Adrenal gland (tissue), 12 donors: ENCODE measurements around the gene ATF3. TPM values are rescaled to one million over a fixed set of nuclear protein-coding genes. Genes with fewer than 3 reads are reported as not detected.

Source experiments
- DNase-seq, 7 donors: peaks; one replicate each; pipeline ENCODE4 v3.0.0-alpha.2; 2019 to 2020
- H3K27ac ChIP-seq, 5 donors: fragments of 200-600 bp; sonication (generic) in 4 of 5; 1 replicate in 3 of 5; 2 replicates in 2 of 5; pipeline versions ENCODE4 v1.5.1 to v1.8.0; 2016 to 2020; ENCODE audit warnings: mild to moderate bottlenecking in 1 of 5
- H3K27me3 ChIP-seq: fragments of 200-600 bp; 2 replicates; pipeline ENCODE4 v1.8.0; 2021
- H3K36me3 ChIP-seq, 2 donors: fragments of 200-600 bp; replicated peaks in 1 of 2; 1 replicate in 1 of 2; 2 replicates in 1 of 2; pipeline versions ENCODE4 v1.5.1 to v1.8.0; 2018 to 2022
- H3K4me1 ChIP-seq, 2 donors: fragments of 200-600 bp; replicated peaks in 1 of 2; 1 replicate in 1 of 2; 2 replicates in 1 of 2; pipeline versions ENCODE4 v1.5.1 to v1.8.0; 2018 to 2021
- H3K4me3 ChIP-seq, 4 donors: fragments of 200-600 bp; sonication (generic) in 3 of 4; one replicate each; pipeline ENCODE4 v1.5.1; 2016 to 2018
- H3K9me3 ChIP-seq, 3 donors: fragments of 200-600 bp; sonication (generic) in 1 of 3; replicated peaks in 1 of 3; 1 replicate in 2 of 3; 2 replicates in 1 of 3; pipeline versions ENCODE4 v1.5.1 to v1.8.0; 2016 to 2021
- POLR2A ChIP-seq, 2 donors: fragments of 450-650 bp; IDR thresholded peaks; one replicate each; pipeline ENCODE4 v1.6.1; 2017; ENCODE audit warnings: antibody characterized with exemption in 2 of 2, mild to moderate bottlenecking in 2 of 2, moderate library complexity in 1 of 2
- WGBS, 4 donors: extraction: QIAGEN DNeasy Blood & Tissue Kit in 2 of 4; methylation state at CpG; one replicate each; pipeline versions ENCODE4 v1.1.5 to v1.1.7; 2013 to 2017; 5-methylcytosine and 5-hydroxymethylcytosine counted together
- intact Hi-C, 2 donors: fragments of 100-400 bp; cut with DNase I; formaldehyde crosslinking; loops; one replicate each; pipeline versions ENCODE4 v1.14.1 to v1.15.0; 2022 to 2023
- polyA plus RNA-seq, 3 donors: library from polyadenylated mRNA; stranded (reverse); fragments of 200-250 nt in 2 of 3; fragments of 350-450 nt in 1 of 3; fragmentation: Illumina TruSeq in 1 of 3; extraction: RNeasy Lipid Tissue Mini Kit (QIAGEN cat#74804) in 1 of 3; gene quantifications; one replicate each; pipeline ENCODE4 v1.2.3, GENCODE V29; 2013 to 2014
- total RNA-seq, 9 donors: library from RNA; depleted of rRNA in 4 of 9; stranded (reverse); fragments of >200 nt in 4 of 9; fragments of 120-200 nt in 1 of 9; fragmentation: NEBNext Ultra II Directional in 1 of 9; extraction: Animal tissue kit (Norgen Biotek cat#: 25700) in 1 of 9; gene quantifications; one replicate each; pipeline versions ENCODE4 v1.1.0 to v1.2.4, GENCODE V29; 2013 to 2023
- TF ChIP-seq, protein P1 (sequence below), 6 experiments: fragments of 450-650 bp in 4 of 6; fragments of 200-600 bp in 2 of 6; sonication (generic) in 1 of 6; IDR thresholded peaks; 1 replicate in 5 of 6; 2 replicates in 1 of 6; pipeline versions ENCODE4 v1.5.1 to v1.8.0; 2016 to 2021; ENCODE audit warnings: antibody characterized with exemption in 6 of 6, mild to moderate bottlenecking in 2 of 6, moderate library complexity in 1 of 6
- donor health status: healthy with polysubstance abuse.
- donor health status: Bipolar disorder and iron deficiency.
- donor health status: DM: yes; HTN: yes; CAD: no.
- donor health status: DM: no; HTN: no; CAD: no.
- donor health status: DM: no; HTN: no; CAD: no.
- donor health status: DM: yes; HTN: yes; CAD: no.

ATF3 gene
- total and polyA plus RNA-seq, 12 donors, result 1.9 to 19.7 (median 9.9) TPM

GRCh38 chr1:212667223-212668139, 58.9 kb downstream of the ATF3 start:
- no peak overlapping the region for H3K4me3 ChIP-seq
- H3K9me3 ChIP-seq, result no peaks in the 10 kb centered on the region
- H3K27ac ChIP-seq, result peak overlapping the region; percentile 16 to 88 (median 73)
- H3K27me3 ChIP-seq, result no peaks in the 10 kb centered on the region
- intact Hi-C loops, result loop anchor here in 1 of 2 donors (10.0 kb wide), 1 partner anchor 117 kb away; no protein-coding TSS in a partner anchor
- H3K4me1 ChIP-seq, result peaks cover 6 to 32% of the 10 kb centered on the region in 2 donors
- TF ChIP-seq, protein P1, sequence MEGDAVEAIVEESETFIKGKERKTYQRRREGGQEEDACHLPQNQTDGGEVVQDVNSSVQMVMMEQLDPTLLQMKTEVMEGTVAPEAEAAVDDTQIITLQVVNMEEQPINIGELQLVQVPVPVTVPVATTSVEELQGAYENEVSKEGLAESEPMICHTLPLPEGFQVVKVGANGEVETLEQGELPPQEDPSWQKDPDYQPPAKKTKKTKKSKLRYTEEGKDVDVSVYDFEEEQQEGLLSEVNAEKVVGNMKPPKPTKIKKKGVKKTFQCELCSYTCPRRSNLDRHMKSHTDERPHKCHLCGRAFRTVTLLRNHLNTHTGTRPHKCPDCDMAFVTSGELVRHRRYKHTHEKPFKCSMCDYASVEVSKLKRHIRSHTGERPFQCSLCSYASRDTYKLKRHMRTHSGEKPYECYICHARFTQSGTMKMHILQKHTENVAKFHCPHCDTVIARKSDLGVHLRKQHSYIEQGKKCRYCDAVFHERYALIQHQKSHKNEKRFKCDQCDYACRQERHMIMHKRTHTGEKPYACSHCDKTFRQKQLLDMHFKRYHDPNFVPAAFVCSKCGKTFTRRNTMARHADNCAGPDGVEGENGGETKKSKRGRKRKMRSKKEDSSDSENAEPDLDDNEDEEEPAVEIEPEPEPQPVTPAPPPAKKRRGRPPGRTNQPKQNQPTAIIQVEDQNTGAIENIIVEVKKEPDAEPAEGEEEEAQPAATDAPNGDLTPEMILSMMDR (IDR thresholded peaks at IDR 0.05), result no peak
- TF ChIP-seq POLR2A (IDR thresholded peaks at IDR 0.05), result no peak
- 31 to 51% (median 40%) methylated on average over 8 to 9 of the region's 9 CpGs for WGBS, 4 donors
- DNase-seq, result peak in 6 of 7 donors; percentile 38 to 78 (median 56)
- no peaks in the 10 kb centered on the region for H3K36me3 ChIP-seq

DNA sequence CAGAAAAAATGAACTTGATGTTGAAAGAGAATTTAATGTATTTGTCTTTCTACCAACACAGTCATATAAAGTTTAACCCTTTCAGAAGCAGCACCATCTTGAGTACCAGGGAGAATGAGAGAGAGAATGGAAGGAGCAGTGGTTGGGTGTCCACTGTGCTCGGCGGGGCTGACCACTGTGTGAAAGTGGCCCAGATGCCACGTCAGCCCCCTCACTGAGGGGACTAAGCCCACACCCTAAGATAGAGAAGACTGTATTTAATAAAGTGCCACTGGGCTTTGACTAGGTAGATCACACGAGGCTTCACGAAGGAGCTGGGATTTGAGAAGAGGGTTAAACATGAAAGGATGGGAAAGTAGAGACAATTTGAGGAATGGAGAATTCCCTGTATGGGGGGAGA, 59.9 kb downstream of the ATF3 start:
- intact Hi-C loops, result loop anchor here in 1 of 2 donors (10.0 kb wide), 1 partner anchor 116 kb away; no protein-coding TSS in a partner anchor
- H3K36me3 ChIP-seq, result no peaks in the 10 kb centered on the region
- H3K4me1 ChIP-seq, result peaks cover 6 to 32% of the 10 kb centered on the region in 2 donors
- no peak for DNase-seq
- H3K4me3 ChIP-seq, result no peak overlapping the region
- H3K9me3 ChIP-seq, result no peaks in the 10 kb centered on the region
- WGBS, 4 donors, result 78 to 88% (median 84%) methylated on average over 5 of the region's 5 CpGs
- H3K27me3 ChIP-seq, result no peaks in the 10 kb centered on the region
- peak overlapping the region in 3 of 5 donors; percentile 3 to 88 (median 74) for H3K27ac ChIP-seq
- TF ChIP-seq POLR2A (IDR thresholded peaks at IDR 0.05), result no peak
- TF ChIP-seq, protein P1 (IDR thresholded peaks at IDR 0.05), result no peak

GRCh38 chr1:212669102-212669501, 60.5 kb downstream of the ATF3 start:
- 71 to 90% (median 77%) methylated on average over 2 of the region's 2 CpGs for WGBS, 4 donors
- H3K27me3 ChIP-seq, result no peaks in the 10 kb centered on the region
- no peaks in the 10 kb centered on the region for H3K9me3 ChIP-seq
- intact Hi-C loops, result loop anchor here in 1 of 2 donors (10.0 kb wide), 1 partner anchor 116 kb away; no protein-coding TSS in a partner anchor
- no peaks in the 10 kb centered on the region for H3K36me3 ChIP-seq
- DNase-seq, result no peak
- no peak overlapping the region for H3K27ac ChIP-seq
- H3K4me1 ChIP-seq, result peaks cover 6 to 32% of the 10 kb centered on the region in 2 donors
- no peak overlapping the region for H3K4me3 ChIP-seq
- TF ChIP-seq POLR2A (IDR thresholded peaks at IDR 0.05), result no peak
- TF ChIP-seq, protein P1 (IDR thresholded peaks at IDR 0.05), result peak in 1 of 6 experiments; percentile 23

DNA sequence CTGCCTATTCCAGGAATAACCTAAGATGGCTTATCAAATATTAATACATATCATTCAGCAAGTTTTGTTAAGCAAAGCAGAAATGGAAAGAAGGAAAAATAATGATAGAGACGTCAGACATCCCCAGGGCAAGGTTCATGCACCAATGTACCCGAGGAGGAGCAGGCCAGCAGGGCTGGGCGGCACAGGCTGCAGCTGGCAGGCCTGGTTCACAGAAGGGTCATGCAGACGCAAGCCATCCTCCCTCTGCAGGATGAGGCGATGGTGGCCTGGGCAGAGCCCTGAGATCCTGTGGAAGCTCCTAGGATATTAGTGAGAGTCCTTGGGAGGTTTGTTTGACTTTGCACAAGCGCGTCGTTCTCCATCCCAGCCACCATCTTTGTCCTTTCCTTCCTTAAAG, 61.0 kb downstream of the ATF3 start:
- intact Hi-C loops, result loop anchor here in 1 of 2 donors (10.0 kb wide), 1 partner anchor 115 kb away; no protein-coding TSS in a partner anchor
- H3K27me3 ChIP-seq, result no peaks in the 10 kb centered on the region
- H3K27ac ChIP-seq, result no peak overlapping the region
- DNase-seq, result no peak
- H3K36me3 ChIP-seq, result no peaks in the 10 kb centered on the region
- WGBS, 4 donors, result 77 to 86% (median 83%) methylated on average over 8 of the region's 8 CpGs
- H3K4me1 ChIP-seq, result peaks cover 6 to 32% of the 10 kb centered on the region in 2 donors
- H3K4me3 ChIP-seq, result no peak overlapping the region
- H3K9me3 ChIP-seq, result no peaks in the 10 kb centered on the region
- TF ChIP-seq POLR2A (IDR thresholded peaks at IDR 0.05), result no peak
- TF ChIP-seq, protein P1 (IDR thresholded peaks at IDR 0.05), result no peak
